PC-3 (cell line): ENCODE data around the gene NUP62. TPM values are rescaled to one million over a fixed set of nuclear protein-coding genes. Genes with fewer than 3 reads are reported as not detected.
A peak's percentile ranks its signal among the peaks of the same experiment; 100 is the strongest.

ENCODE experiments used
- ATAC-seq: fragments of 200-7000 bp; cut with Tn5 transposase; 2 replicates; pipeline ENCODE4 v1.9.1; 2020; ENCODE audit warnings: mild to moderate bottlenecking, moderate library complexity
- BruUV-seq: library from RNA; stranded (reverse); fragments of 400-500 nt; replicated peaks from 2 replicates; lab custom pipeline; 2021; lab: Mats Ljungman, UMichigan
- CTCF ChIA-PET: fragments of 300-600 bp; sonication (Branson Sonifier 250); formaldehyde crosslinking; loops from one replicate; lab custom pipeline; 2022; ENCODE audit warnings: antibody characterized with exemption; lab: Charles Lee
- POLR2A ChIA-PET: fragments of 300-600 bp; sonication (Branson Sonifier 250); formaldehyde crosslinking; loops from one replicate; lab custom pipeline; 2022; ENCODE audit warnings: antibody characterized with exemption; ENCODE audit not compliant: unreplicated experiment; lab: Charles Lee
- DNase-seq: peaks from one replicate; pipeline ENCODE4 v3.0.0-alpha.2; 2015
- H2AFZ ChIP-seq: fragments of 300-600 bp; sonication (generic); 2 replicates; pipeline ENCODE4 v1.6.0; 2016; ENCODE audit warnings: antibody characterized with exemption, low read length
- H3F3A ChIP-seq: fragments of 300-600 bp; sonication (generic); one replicate; pipeline ENCODE4 v1.6.0; 2017; ENCODE audit warnings: antibody characterized with exemption, low read length, control low read depth, mild to moderate bottlenecking; ENCODE audit not compliant: unreplicated experiment
- H3K27ac ChIP-seq: fragments of 300-600 bp; sonication (generic); 2 replicates; pipeline ENCODE4 v1.5.1; 2016; ENCODE audit warnings: mild to moderate bottlenecking, low read length
- H3K27me3 ChIP-seq: fragments of 300-600 bp; sonication (generic); 2 replicates; pipeline ENCODE4 v1.6.1; 2016; ENCODE audit warnings: low read length, mixed read lengths
- H3K36me3 ChIP-seq: fragments of 300-600 bp; sonication (generic); 2 replicates; pipeline ENCODE4 v1.6.1; 2016; ENCODE audit warnings: low read depth, mixed run types, low read length, mixed read lengths
- H3K4me1 ChIP-seq: fragments of 300-600 bp; sonication (generic); 2 replicates; pipeline ENCODE4 v1.5.1; 2016; ENCODE audit warnings: low read length; ENCODE audit not compliant: insufficient read depth
- H3K4me2 ChIP-seq: fragments of 300-600 bp; sonication (generic); 2 replicates; pipeline ENCODE4 v1.6.0; 2016; ENCODE audit warnings: low read length
- H3K4me3 ChIP-seq: fragments of 300-600 bp; sonication (generic); 2 replicates; pipeline ENCODE4 v1.5.1; 2016; ENCODE audit warnings: mild to moderate bottlenecking, low read length, mixed read lengths
- H3K79me2 ChIP-seq: fragments of 300-600 bp; sonication (generic); 2 replicates; pipeline ENCODE4 v1.6.1; 2017; ENCODE audit warnings: low read length, mixed read lengths
- H3K9ac ChIP-seq: fragments of 300-600 bp; sonication (generic); 2 replicates; pipeline ENCODE4 v1.6.0; 2016; ENCODE audit warnings: mild to moderate bottlenecking, low read length
- H3K9me2 ChIP-seq: fragments of 300-600 bp; sonication (generic); replicated peaks from 2 replicates; pipeline ENCODE4 v1.6.1; 2016; ENCODE audit warnings: mixed run types, low read length, mixed read lengths
- H3K9me3 ChIP-seq: fragments of 300-600 bp; sonication (generic); 2 replicates; pipeline ENCODE4 v1.6.1; 2016; ENCODE audit warnings: low read length, mixed read lengths
- H4K20me1 ChIP-seq: fragments of 300-600 bp; sonication (generic); 2 replicates; pipeline ENCODE4 v1.6.1; 2016; ENCODE audit warnings: low read length, mixed read lengths
- CTCF ChIP-seq: fragments of 300-600 bp; sonication (generic); conservative IDR thresholded peaks from 2 replicates; pipeline ENCODE4 v1.5.1; 2017; ENCODE audit warnings: antibody characterized with exemption, low read depth, mild to moderate bottlenecking, low read length
- EZH2 ChIP-seq: fragments of 300-600 bp; sonication (generic); IDR thresholded peaks from one replicate; pipeline ENCODE4 v1.6.1; 2017; ENCODE audit warnings: antibody characterized with exemption, mild to moderate bottlenecking, low read length; ENCODE audit not compliant: unreplicated experiment
- EZH2phosphoT487 ChIP-seq: fragments of 300-600 bp; sonication (generic); IDR thresholded peaks from 2 replicates; pipeline ENCODE4 v1.6.1; 2018; ENCODE audit warnings: mild to moderate bottlenecking, antibody characterized with exemption, low read length, borderline replicate concordance
- intact Hi-C: fragments of 100-400 bp; cut with micrococcal nuclease; formaldehyde crosslinking; loops from 2 replicates; pipeline ENCODE4 v1.9.0; 2023
- total RNA-seq: library from RNA; depleted of rRNA; stranded (reverse); fragments of >200 nt; gene quantifications from 2 replicates; pipeline ENCODE4 v1.2.3, GENCODE V29; 2014

Gene NUP62
- total RNA-seq, 1 experiment from 2014 or later, result 129 TPM

GRCh38 chr19:49870309-49870901, 58.9 kb downstream of the NUP62 start:
- H3F3A ChIP-seq, result no peaks in the 10 kb centered on the region
- ATAC-seq (no peak), DNase-seq (peak; percentile 39)
- BruUV-seq, result no TSS peak
- H3K27ac ChIP-seq, result peak overlapping the region; percentile 23
- H4K20me1 ChIP-seq, result no peaks in the 10 kb centered on the region
- peak overlapping the region; percentile 85 for H3K4me2 ChIP-seq
- ChIA-PET CTCF (no interaction called here), POLR2A (no interaction called here)
- no peaks in the 10 kb centered on the region for H3K9me3 ChIP-seq
- H3K79me2 ChIP-seq, result peaks cover 35% of the 10 kb centered on the region
- H2AFZ ChIP-seq, result peak overlapping the region; percentile 63
- no peaks in the 10 kb centered on the region for H3K9me2 ChIP-seq
- H3K4me1 ChIP-seq, result peaks cover 36% of the 10 kb centered on the region
- H3K36me3 ChIP-seq, result 0 out of 2 replicates have a peak, but pooled peaks cover 7% of the 10 kb centered on the region
- TF ChIP-seq EZH2phosphoT487 (no peak), CTCF (no peak), EZH2 (no peak)
- peak overlapping the region; percentile 71 for H3K9ac ChIP-seq
- peak overlapping the region; percentile 68 for H3K4me3 ChIP-seq
- H3K27me3 ChIP-seq, result no peaks in the 10 kb centered on the region
- intact Hi-C loops, result no loop called here

- peak overlapping the region; percentile 68 for H3K4me3 ChIP-seq
- H3K4me2 ChIP-seq, result peak overlapping the region; percentile 85
- H3K9ac ChIP-seq, result peak overlapping the region; percentile 71
- ChIA-PET CTCF (interaction anchor here (0.6 to 1.0 kb wide), 3 partner anchors 19 to 1470 kb away, joined by 3 read pairs; no protein-coding TSS in a partner anchor), POLR2A (interaction anchor here (0.5 to 1.1 kb wide), 6 partner anchors 20 to 917 kb away, joined by 3 to 9 read pairs (median 4); no protein-coding TSS in a partner anchor)
- peak overlapping the region; percentile 66 for H2AFZ ChIP-seq
- intact Hi-C loops, result loop anchor here (1.0 to 5.0 kb wide), 3 partner anchors 8 to 459 kb away; partner anchors contain the start of genes AKT1S1, KCNC3, MED25 and TBC1D17
- TSS peak; percentile 5 for BruUV-seq
- no peaks in the 10 kb centered on the region for H3K9me2 ChIP-seq
- H3K27ac ChIP-seq, result peak overlapping the region; percentile 23
- ATAC-seq, result peak; percentile 72
- H3K79me2 ChIP-seq, result peaks cover 35% of the 10 kb centered on the region
- no peaks in the 10 kb centered on the region for H3K9me3 ChIP-seq
- DNase-seq, result peak; percentile 100
- peaks cover 5% of the 10 kb centered on the region for H4K20me1 ChIP-seq
- H3K27me3 ChIP-seq, result no peaks in the 10 kb centered on the region
- no peaks in the 10 kb centered on the region for H3F3A ChIP-seq
- peaks cover 30% of the 10 kb centered on the region for H3K4me1 ChIP-seq
- no peak for TF ChIP-seq EZH2
- TF ChIP-seq CTCF, result no peak
- TF ChIP-seq EZH2phosphoT487, result no peak
- H3K36me3 ChIP-seq, result peaks cover 10% of the 10 kb centered on the region; the same call in 1 of the 2 replicates
Measured at GRCh38 chr19:49869484-49870308, 59.6 kb downstream of the NUP62 start.
